HepG2 (cell line): ENCODE data around the gene CNOT8. TPM values are rescaled to one million over a fixed set of nuclear protein-coding genes. Genes with fewer than 3 reads are reported as not detected.
A peak's percentile ranks its signal among the peaks of the same experiment; 100 is the strongest.

Experiments
- ASH2L ChIP-seq: fragments of 300-600, 200-600 bp; sonication (generic); IDR thresholded peaks from 2 replicates; pipeline ENCODE4 v1.7.0; 2017; ENCODE audit warnings: low read depth, mild to moderate bottlenecking, moderate library complexity, mixed read lengths, low read length; ENCODE audit not compliant: insufficient read length
- CCDC6 ChIP-seq: sonication (generic); formaldehyde crosslinking; IDR thresholded peaks from 2 replicates; pipeline ENCODE4 v1.8.1; 2022; ENCODE audit warnings: mild to moderate bottlenecking, missing genetic modification reagents, moderate library complexity
- DR1 ChIP-seq: sonication (generic); formaldehyde crosslinking; IDR thresholded peaks from 2 replicates; pipeline ENCODE4 v1.8.0; 2021; ENCODE audit warnings: mild to moderate bottlenecking, missing genetic modification reagents, inconsistent platforms
- GTF3A ChIP-seq: sonication (generic); formaldehyde crosslinking; conservative IDR thresholded peaks from 2 replicates; pipeline ENCODE4 v1.4.0; 2020; ENCODE audit warnings: mild to moderate bottlenecking, missing genetic modification reagents
- HOXA5 ChIP-seq: sonication (generic); formaldehyde crosslinking; IDR thresholded peaks from 2 replicates; pipeline ENCODE4 v1.4.0; 2020; ENCODE audit warnings: missing genetic modification reagents
- HOXA9 ChIP-seq: sonication (generic); formaldehyde crosslinking; IDR thresholded peaks from 2 replicates; pipeline ENCODE4 v1.8.1; 2022; ENCODE audit warnings: missing genetic modification reagents, mild to moderate bottlenecking, moderate library complexity, borderline replicate concordance
- KLF11 ChIP-seq: IDR thresholded peaks from 2 replicates; pipeline ENCODE4 v1.6.1; 2016; ENCODE audit warnings: missing compliant biosample characterization
- KMT2B ChIP-seq: IDR thresholded peaks from 2 replicates; pipeline ENCODE4 v1.6.1; 2016; ENCODE audit warnings: missing genetic modification reagents, missing compliant biosample characterization
- MEIS1 ChIP-seq: sonication (generic); formaldehyde crosslinking; IDR thresholded peaks from 2 replicates; pipeline ENCODE4 v1.9.0; 2021; ENCODE audit warnings: mild to moderate bottlenecking, missing genetic modification reagents, moderate library complexity, borderline replicate concordance
- POLR2A ChIP-seq, 2 experiments: IDR thresholded peaks; 2 replicates each; pipeline ENCODE4 v1.6.1; 2011; ENCODE audit warnings: low read depth in 2 of 2, low read length in 2 of 2, mild to moderate bottlenecking in 1 of 2, moderate library complexity in 1 of 2; ENCODE audit not compliant: insufficient read depth in 1 of 2
- polyA plus RNA-seq, 8 experiments: library from polyadenylated mRNA; depleted of rRNA in 3 of 8; stranded (reverse) in 7 of 8; unstranded in 1 of 8; fragments of >200 nt; fragmentation: Illumina TruSeq in 4 of 8; extraction: Trizol in 4 of 8; gene quantifications; 2 replicates each; pipeline versions ENCODE4 v1.2.1 to v1.2.3, GENCODE V29; 2011 to 2016; ENCODE audit warnings: low read depth in 4 of 8, missing spikeins in 1 of 8, mixed read lengths in 1 of 8; ENCODE audit not compliant: insufficient read depth in 1 of 8
- total RNA-seq, 5 experiments: library from RNA; depleted of rRNA; stranded (reverse); fragments of >200 nt; fragmentation: Illumina TruSeq; extraction: Trizol; gene quantifications; 2 replicates each; pipeline ENCODE4 v1.2.3, GENCODE V29; 2016; ENCODE audit warnings: low read depth in 1 of 5
- TF ChIP-seq, protein P1 (sequence below): sonication (generic); formaldehyde crosslinking; IDR thresholded peaks from 2 replicates; pipeline ENCODE4 v1.5.1; 2020; ENCODE audit warnings: mild to moderate bottlenecking, missing genetic modification reagents, borderline replicate concordance
- TF ChIP-seq, protein P2 (sequence below): sonication (generic); formaldehyde crosslinking; IDR thresholded peaks from 2 replicates; pipeline ENCODE4 v1.8.1; 2023; ENCODE audit warnings: missing genetic modification reagents, mild to moderate bottlenecking, borderline replicate concordance
- TF ChIP-seq, protein P3 (sequence below): sonication (generic); formaldehyde crosslinking; IDR thresholded peaks from 2 replicates; pipeline ENCODE4 v1.4.0; 2020; ENCODE audit warnings: missing genetic modification reagents, mild to moderate bottlenecking, borderline replicate concordance
- TF ChIP-seq, protein P4 (sequence below): sonication (generic); formaldehyde crosslinking; IDR thresholded peaks from 2 replicates; pipeline ENCODE4 v1.9.0; 2022; ENCODE audit warnings: missing genetic modification reagents, mild to moderate bottlenecking, borderline replicate concordance
- TF ChIP-seq, protein P5 (sequence below): sonication (generic); formaldehyde crosslinking; IDR thresholded peaks from 2 replicates; pipeline ENCODE4 v1.5.1; 2020; ENCODE audit warnings: missing genetic modification reagents, mild to moderate bottlenecking, borderline replicate concordance

CNOT8 gene
- total and polyA plus RNA-seq, 2 of the 13 experiments (the other 11 are each of a cell fraction or from before 2014, with no cell fraction given): 37.1 to 74.9 TPM

DNA sequence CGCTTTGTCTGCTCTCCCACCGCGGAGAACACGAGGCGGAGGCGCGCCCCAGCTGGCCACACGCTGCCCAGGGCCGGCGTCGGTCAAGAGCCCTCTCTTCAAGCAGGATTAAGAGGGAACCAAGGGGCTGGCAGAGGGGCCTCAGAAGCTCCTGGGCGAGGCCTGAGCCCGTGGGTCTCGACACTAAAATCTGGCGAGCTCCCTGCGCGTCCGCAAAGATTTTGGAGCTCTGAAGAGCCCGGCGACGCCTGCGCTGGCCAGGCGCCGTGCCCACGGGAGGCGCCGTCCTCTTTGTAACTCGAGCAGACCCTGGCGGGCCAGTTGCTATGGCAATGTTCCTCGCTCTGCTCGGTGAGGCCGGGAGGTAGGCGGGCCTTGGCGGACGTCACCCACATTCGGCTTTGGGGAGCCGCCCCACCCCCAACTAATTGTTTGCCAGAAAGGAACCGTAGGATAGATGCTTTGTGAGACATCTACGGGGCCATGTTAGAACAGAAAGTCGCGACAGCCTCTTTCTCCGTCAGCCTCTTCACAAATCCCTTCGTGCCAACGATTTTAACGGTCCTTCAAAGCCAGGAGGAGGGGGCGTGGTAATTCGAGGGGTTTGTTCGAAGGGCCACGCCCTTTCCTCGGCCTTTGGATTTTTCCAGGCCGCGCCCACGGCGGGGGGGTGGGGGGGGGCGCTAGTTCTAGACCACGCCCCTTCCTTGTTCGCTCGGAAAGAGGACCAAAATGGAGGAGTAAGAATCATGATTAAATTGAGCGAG is 714 bp upstream of the CNOT8 start (continued):
- TF ChIP-seq, protein P1, sequence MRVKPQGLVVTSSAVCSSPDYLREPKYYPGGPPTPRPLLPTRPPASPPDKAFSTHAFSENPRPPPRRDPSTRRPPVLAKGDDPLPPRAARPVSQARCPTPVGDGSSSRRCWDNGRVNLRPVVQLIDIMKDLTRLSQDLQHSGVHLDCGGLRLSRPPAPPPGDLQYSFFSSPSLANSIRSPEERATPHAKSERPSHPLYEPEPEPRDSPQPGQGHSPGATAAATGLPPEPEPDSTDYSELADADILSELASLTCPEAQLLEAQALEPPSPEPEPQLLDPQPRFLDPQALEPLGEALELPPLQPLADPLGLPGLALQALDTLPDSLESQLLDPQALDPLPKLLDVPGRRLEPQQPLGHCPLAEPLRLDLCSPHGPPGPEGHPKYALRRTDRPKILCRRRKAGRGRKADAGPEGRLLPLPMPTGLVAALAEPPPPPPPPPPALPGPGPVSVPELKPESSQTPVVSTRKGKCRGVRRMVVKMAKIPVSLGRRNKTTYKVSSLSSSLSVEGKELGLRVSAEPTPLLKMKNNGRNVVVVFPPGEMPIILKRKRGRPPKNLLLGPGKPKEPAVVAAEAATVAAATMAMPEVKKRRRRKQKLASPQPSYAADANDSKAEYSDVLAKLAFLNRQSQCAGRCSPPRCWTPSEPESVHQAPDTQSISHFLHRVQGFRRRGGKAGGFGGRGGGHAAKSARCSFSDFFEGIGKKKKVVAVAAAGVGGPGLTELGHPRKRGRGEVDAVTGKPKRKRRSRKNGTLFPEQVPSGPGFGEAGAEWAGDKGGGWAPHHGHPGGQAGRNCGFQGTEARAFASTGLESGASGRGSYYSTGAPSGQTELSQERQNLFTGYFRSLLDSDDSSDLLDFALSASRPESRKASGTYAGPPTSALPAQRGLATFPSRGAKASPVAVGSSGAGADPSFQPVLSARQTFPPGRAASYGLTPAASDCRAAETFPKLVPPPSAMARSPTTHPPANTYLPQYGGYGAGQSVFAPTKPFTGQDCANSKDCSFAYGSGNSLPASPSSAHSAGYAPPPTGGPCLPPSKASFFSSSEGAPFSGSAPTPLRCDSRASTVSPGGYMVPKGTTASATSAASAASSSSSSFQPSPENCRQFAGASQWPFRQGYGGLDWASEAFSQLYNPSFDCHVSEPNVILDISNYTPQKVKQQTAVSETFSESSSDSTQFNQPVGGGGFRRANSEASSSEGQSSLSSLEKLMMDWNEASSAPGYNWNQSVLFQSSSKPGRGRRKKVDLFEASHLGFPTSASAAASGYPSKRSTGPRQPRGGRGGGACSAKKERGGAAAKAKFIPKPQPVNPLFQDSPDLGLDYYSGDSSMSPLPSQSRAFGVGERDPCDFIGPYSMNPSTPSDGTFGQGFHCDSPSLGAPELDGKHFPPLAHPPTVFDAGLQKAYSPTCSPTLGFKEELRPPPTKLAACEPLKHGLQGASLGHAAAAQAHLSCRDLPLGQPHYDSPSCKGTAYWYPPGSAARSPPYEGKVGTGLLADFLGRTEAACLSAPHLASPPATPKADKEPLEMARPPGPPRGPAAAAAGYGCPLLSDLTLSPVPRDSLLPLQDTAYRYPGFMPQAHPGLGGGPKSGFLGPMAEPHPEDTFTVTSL (CRISPR knock-in tag): peak; percentile 75; the same call in 1 of the 2 replicates
- TF ChIP-seq, protein P2, sequence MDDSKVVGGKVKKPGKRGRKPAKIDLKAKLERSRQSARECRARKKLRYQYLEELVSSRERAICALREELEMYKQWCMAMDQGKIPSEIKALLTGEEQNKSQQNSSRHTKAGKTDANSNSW (CRISPR knock-in tag): no peak
- TF ChIP-seq, protein P3, sequence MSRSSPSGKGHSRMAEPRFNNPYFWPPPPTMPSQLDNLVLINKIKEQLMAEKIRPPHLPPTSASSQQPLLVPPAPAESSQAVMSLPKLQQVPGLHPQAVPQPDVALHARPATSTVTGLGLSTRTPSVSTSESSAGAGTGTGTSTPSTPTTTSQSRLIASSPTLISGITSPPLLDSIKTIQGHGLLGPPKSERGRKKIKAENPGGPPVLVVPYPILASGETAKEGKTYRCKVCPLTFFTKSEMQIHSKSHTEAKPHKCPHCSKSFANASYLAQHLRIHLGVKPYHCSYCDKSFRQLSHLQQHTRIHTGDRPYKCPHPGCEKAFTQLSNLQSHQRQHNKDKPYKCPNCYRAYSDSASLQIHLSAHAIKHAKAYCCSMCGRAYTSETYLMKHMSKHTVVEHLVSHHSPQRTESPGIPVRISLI (CRISPR knock-in tag): no peak; the same call in 1 of the 2 replicates
- TF ChIP-seq MEIS1 (CRISPR knock-in tag) (no peak), GTF3A (CRISPR knock-in tag) (no peak), POLR2A (IDR thresholded peaks at IDR 0.05; ENCODE audit: insufficient read depth in 1 of 2, low read depth in 2 of 2, low read length in 2 of 2) (peak in 1 of 2 experiments; percentile 72), HOXA9 (CRISPR knock-in tag) (no peak), HOXA5 (CRISPR knock-in tag) (0 out of 2 replicates have a peak, but pooled peaks have one; percentile 34), KLF11 (CRISPR knock-in tag) (0 out of 2 replicates have a peak, but pooled peaks have one; percentile 22), DR1 (CRISPR knock-in tag) (0 out of 2 replicates have a peak, but pooled peaks have one; percentile 31), ASH2L (peak; percentile 56), CCDC6 (CRISPR knock-in tag) (no peak; the same call in 1 of the 2 replicates), KMT2B (CRISPR knock-in tag) (peak; percentile 58; the same call in 1 of the 2 replicates)
- TF ChIP-seq, protein P4, sequence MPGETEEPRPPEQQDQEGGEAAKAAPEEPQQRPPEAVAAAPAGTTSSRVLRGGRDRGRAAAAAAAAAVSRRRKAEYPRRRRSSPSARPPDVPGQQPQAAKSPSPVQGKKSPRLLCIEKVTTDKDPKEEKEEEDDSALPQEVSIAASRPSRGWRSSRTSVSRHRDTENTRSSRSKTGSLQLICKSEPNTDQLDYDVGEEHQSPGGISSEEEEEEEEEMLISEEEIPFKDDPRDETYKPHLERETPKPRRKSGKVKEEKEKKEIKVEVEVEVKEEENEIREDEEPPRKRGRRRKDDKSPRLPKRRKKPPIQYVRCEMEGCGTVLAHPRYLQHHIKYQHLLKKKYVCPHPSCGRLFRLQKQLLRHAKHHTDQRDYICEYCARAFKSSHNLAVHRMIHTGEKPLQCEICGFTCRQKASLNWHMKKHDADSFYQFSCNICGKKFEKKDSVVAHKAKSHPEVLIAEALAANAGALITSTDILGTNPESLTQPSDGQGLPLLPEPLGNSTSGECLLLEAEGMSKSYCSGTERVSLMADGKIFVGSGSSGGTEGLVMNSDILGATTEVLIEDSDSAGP (CRISPR knock-in tag): peak; percentile 72
- TF ChIP-seq, protein P5, sequence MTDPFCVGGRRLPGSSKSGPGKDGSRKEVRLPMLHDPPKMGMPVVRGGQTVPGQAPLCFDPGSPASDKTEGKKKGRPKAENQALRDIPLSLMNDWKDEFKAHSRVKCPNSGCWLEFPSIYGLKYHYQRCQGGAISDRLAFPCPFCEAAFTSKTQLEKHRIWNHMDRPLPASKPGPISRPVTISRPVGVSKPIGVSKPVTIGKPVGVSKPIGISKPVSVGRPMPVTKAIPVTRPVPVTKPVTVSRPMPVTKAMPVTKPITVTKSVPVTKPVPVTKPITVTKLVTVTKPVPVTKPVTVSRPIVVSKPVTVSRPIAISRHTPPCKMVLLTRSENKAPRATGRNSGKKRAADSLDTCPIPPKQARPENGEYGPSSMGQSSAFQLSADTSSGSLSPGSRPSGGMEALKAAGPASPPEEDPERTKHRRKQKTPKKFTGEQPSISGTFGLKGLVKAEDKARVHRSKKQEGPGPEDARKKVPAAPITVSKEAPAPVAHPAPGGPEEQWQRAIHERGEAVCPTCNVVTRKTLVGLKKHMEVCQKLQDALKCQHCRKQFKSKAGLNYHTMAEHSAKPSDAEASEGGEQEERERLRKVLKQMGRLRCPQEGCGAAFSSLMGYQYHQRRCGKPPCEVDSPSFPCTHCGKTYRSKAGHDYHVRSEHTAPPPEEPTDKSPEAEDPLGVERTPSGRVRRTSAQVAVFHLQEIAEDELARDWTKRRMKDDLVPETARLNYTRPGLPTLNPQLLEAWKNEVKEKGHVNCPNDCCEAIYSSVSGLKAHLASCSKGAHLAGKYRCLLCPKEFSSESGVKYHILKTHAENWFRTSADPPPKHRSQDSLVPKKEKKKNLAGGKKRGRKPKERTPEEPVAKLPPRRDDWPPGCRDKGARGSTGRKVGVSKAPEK: no peak
